H1 (cell line): ENCODE data around the gene UBQLN4. TPM values are rescaled to one million over a fixed set of nuclear protein-coding genes. Genes with fewer than 3 reads are reported as not detected.
A peak's percentile ranks its signal among the peaks of the same experiment; 100 is the strongest.

Experiments used
- CTCF ChIA-PET: fragments of 300-600 bp; sonication (Branson Sonifier 250); formaldehyde crosslinking; loops from one replicate; lab custom pipeline; 2021; ENCODE audit not compliant: partially characterized antibody; lab: Charles Lee
- POLR2A ChIA-PET: fragments of 300-600 bp; sonication (Branson Sonifier 250); formaldehyde crosslinking; loops from one replicate; lab custom pipeline; 2021; ENCODE audit warnings: inconsistent platforms; ENCODE audit not compliant: partially characterized antibody; lab: Charles Lee
- DNase-seq, 2 experiments: peaks; one replicate each; pipeline versions ENCODE4 v3.0.0 to v3.0.0-alpha.2; 2010 to 2022; ENCODE audit warnings: low spot score in 2 of 2, low read depth in 1 of 2, mixed read lengths in 1 of 2
- FAIRE-seq: peaks from 2 replicates; lab custom pipeline; 2011; peaks lifted over from hg19 to GRCh38; lab: Jason Lieb, UNC
- H2AFZ ChIP-seq: 2 replicates; pipeline ENCODE4 v1.8.1; 2012; ENCODE audit warnings: low read length, inconsistent platforms
- H2AK5ac ChIP-seq: 2 replicates; pipeline ENCODE4 v1.6.1; 2013; ENCODE audit warnings: low read depth, low read length
- H2BK120ac ChIP-seq: replicated peaks from 2 replicates; pipeline ENCODE3; 2013; ENCODE audit warnings: low read depth, low read length, inconsistent platforms
- H2BK12ac ChIP-seq: 2 replicates; pipeline ENCODE4 v1.6.1; 2013; ENCODE audit warnings: low read depth, low read length
- H2BK15ac ChIP-seq: 2 replicates; pipeline ENCODE4 v1.6.1; 2013; ENCODE audit warnings: low read length
- H2BK20ac ChIP-seq: 2 replicates; pipeline ENCODE4 v1.6.1; 2013; ENCODE audit warnings: low read length
- H2BK5ac ChIP-seq: 2 replicates; pipeline ENCODE4 v1.6.1; 2013; ENCODE audit warnings: low read depth, low read length
- H3K14ac ChIP-seq: 2 replicates; pipeline ENCODE4 v1.6.1; 2013; ENCODE audit warnings: inconsistent platforms; ENCODE audit not compliant: insufficient read length
- H3K18ac ChIP-seq: 2 replicates; pipeline ENCODE4 v1.6.1; 2013; ENCODE audit warnings: low read length; ENCODE audit errors: extremely low read depth
- H3K23ac ChIP-seq: 2 replicates; pipeline ENCODE4 v1.6.1; 2013; ENCODE audit warnings: inconsistent platforms; ENCODE audit not compliant: insufficient read length
- H3K23me2 ChIP-seq: 2 replicates; pipeline ENCODE4 v1.6.1; 2013; ENCODE audit warnings: low read depth, low read length
- H3K27ac ChIP-seq: 2 replicates; pipeline ENCODE4 v1.6.1; 2011; ENCODE audit warnings: low read depth, low read length, inconsistent platforms
- H3K27me3 ChIP-seq, 4 experiments: replicated peaks in 1 of 4; 1 replicate in 1 of 4; 2 replicates in 3 of 4; pipeline versions ENCODE4 v1.6.1 to v1.8.1; 2011 to 2013; ENCODE audit warnings: low read length in 3 of 4, mild to moderate bottlenecking in 3 of 4, inconsistent platforms in 2 of 4, mixed read lengths in 2 of 4, moderate library complexity in 1 of 4; ENCODE audit not compliant: control insufficient read depth in 3 of 4, insufficient read depth in 3 of 4; ENCODE audit errors: extremely low read depth in 1 of 4
- H3K36me3 ChIP-seq, 4 experiments: 2 replicates each; pipeline versions ENCODE4 v1.6.1 to v1.8.1; 2011 to 2013; ENCODE audit warnings: mild to moderate bottlenecking in 4 of 4, low read length in 3 of 4, moderate library complexity in 2 of 4, control low read depth in 1 of 4, inconsistent platforms in 1 of 4; ENCODE audit not compliant: insufficient read depth in 4 of 4, control insufficient read depth in 2 of 4
- H3K4ac ChIP-seq: replicated peaks from 2 replicates; pipeline ENCODE3; 2013; ENCODE audit warnings: low read length, low read depth, mixed read lengths, inconsistent platforms; ENCODE audit not compliant: insufficient read length
- H3K4me1 ChIP-seq, 4 experiments: replicated peaks in 1 of 4; 1 replicate in 1 of 4; 2 replicates in 3 of 4; pipeline versions ENCODE4 v1.6.1 to v1.8.1; 2011 to 2013; ENCODE audit warnings: low read length in 3 of 4, inconsistent platforms in 2 of 4, mixed read lengths in 1 of 4; ENCODE audit not compliant: insufficient read depth in 4 of 4, control insufficient read depth in 3 of 4
- H3K4me2 ChIP-seq, 2 experiments: 2 replicates each; pipeline versions ENCODE4 v1.6.1 to v1.8.1; 2011 to 2013; ENCODE audit warnings: low read depth in 2 of 2, low read length in 2 of 2, control low read depth in 1 of 2, inconsistent platforms in 1 of 2, mild to moderate bottlenecking in 1 of 2; ENCODE audit not compliant: insufficient read depth in 1 of 2
- H3K4me3 ChIP-seq, 4 experiments: fragments of 200-600, 300-600 bp in 1 of 4; sonication (generic), shearing (Covaris generic), sonication (Bioruptor Twin) in 1 of 4; 2 replicates each; pipeline versions ENCODE4 v1.5.1 to v1.8.1; 2011 to 2016; ENCODE audit warnings: low read length in 4 of 4, low read depth in 3 of 4, control low read depth in 2 of 4, inconsistent platforms in 2 of 4, mild to moderate bottlenecking in 2 of 4, mixed read lengths in 1 of 4, moderate library complexity in 1 of 4; ENCODE audit not compliant: insufficient read depth in 2 of 4; ENCODE audit errors: extremely low read depth in 1 of 4
- H3K56ac ChIP-seq: replicated peaks from 2 replicates; pipeline ENCODE3; 2013; ENCODE audit warnings: low read depth, mild to moderate bottlenecking, mixed read lengths, low read length, inconsistent platforms; ENCODE audit not compliant: insufficient read length
- H3K79me1 ChIP-seq: 2 replicates; pipeline ENCODE4 v1.6.1; 2013; ENCODE audit warnings: low read depth, low read length, control low read depth
- H3K79me2 ChIP-seq, 2 experiments: 2 replicates each; pipeline versions ENCODE4 v1.6.1 to v1.8.1; 2012 to 2013; ENCODE audit warnings: low read length in 2 of 2, mild to moderate bottlenecking in 2 of 2, inconsistent platforms in 1 of 2; ENCODE audit not compliant: insufficient read depth in 2 of 2, control insufficient read depth in 1 of 2
- H3K9ac ChIP-seq, 4 experiments: replicated peaks in 1 of 4; 1 replicate in 1 of 4; 2 replicates in 3 of 4; pipeline versions ENCODE4 v1.6.1 to v1.8.1; 2011 to 2013; ENCODE audit warnings: low read depth in 3 of 4, low read length in 3 of 4, control low read depth in 2 of 4, mild to moderate bottlenecking in 2 of 4, moderate library complexity in 2 of 4, inconsistent platforms in 1 of 4; ENCODE audit errors: extremely low read depth in 1 of 4
- H3K9me3 ChIP-seq, 2 experiments: 2 replicates each; pipeline versions ENCODE4 v1.6.1 to v1.8.1; 2012 to 2013; ENCODE audit warnings: mild to moderate bottlenecking in 2 of 2, moderate library complexity in 2 of 2, control low read depth in 1 of 2, inconsistent platforms in 1 of 2, low read depth in 1 of 2, low read length in 1 of 2, mixed read lengths in 1 of 2; ENCODE audit not compliant: insufficient read depth in 2 of 2
- H4K20me1 ChIP-seq, 2 experiments: replicated peaks in 1 of 2; 2 replicates each; pipeline versions ENCODE3 to v1.8.1; 2011 to 2013; ENCODE audit warnings: inconsistent platforms in 2 of 2, low read length in 2 of 2, mild to moderate bottlenecking in 1 of 2; ENCODE audit not compliant: insufficient read depth in 2 of 2, control insufficient read depth in 1 of 2
- H4K5ac ChIP-seq: 2 replicates; pipeline ENCODE4 v1.6.1; 2013; ENCODE audit warnings: low read length, low read depth, mixed read lengths, inconsistent platforms; ENCODE audit not compliant: insufficient read length
- H4K8ac ChIP-seq: 2 replicates; pipeline ENCODE4 v1.8.0; 2013; ENCODE audit warnings: mild to moderate bottlenecking, moderate library complexity, low read length, inconsistent platforms; ENCODE audit not compliant: insufficient read depth; ENCODE audit errors: extremely low read depth
- H4K91ac ChIP-seq: replicated peaks from 2 replicates; pipeline ENCODE3; 2013; ENCODE audit warnings: low read length, mixed read lengths, inconsistent platforms; ENCODE audit not compliant: insufficient read length
- ASH2L ChIP-seq: fragments of 200-600, 300-600 bp; sonication (generic); IDR thresholded peaks from one replicate; pipeline ENCODE4 v1.7.1; 2017; ENCODE audit warnings: low read length
- ATF2 ChIP-seq: IDR thresholded peaks from 2 replicates; pipeline ENCODE4 v1.6.1; 2012; ENCODE audit warnings: low read length, inconsistent platforms
- EP300 ChIP-seq, 2 experiments: IDR thresholded peaks; 1 replicate in 1 of 2; 2 replicates in 1 of 2; pipeline ENCODE4 v1.6.1; 2011 to 2012; ENCODE audit warnings: low read depth in 2 of 2, low read length in 2 of 2, mild to moderate bottlenecking in 2 of 2, borderline replicate concordance in 1 of 2, inconsistent platforms in 1 of 2, moderate library complexity in 1 of 2
- SUZ12 ChIP-seq: fragments of 200-600 bp; sonication (generic); IDR thresholded peaks from 2 replicates; pipeline ENCODE4 v1.6.1; 2012; ENCODE audit warnings: mild to moderate bottlenecking, inconsistent platforms, low read length, moderate library complexity, mixed read lengths
- YY1 ChIP-seq: IDR thresholded peaks from 2 replicates; pipeline ENCODE4 v1.6.1; 2011; ENCODE audit warnings: low read depth, mild to moderate bottlenecking, low read length
- WGBS, 2 experiments: shearing (Covaris generic) in 1 of 2; methylation state at CpG; one replicate each; pipeline versions ENCODE4 v1.1.6 to v1.1.7; 2013 to 2015; ENCODE audit warnings: low lambda C conversion rate in 2 of 2, mixed read lengths in 2 of 2, inconsistent platforms in 1 of 2, low coverage in 1 of 2, missing lambda C conversion rate in 1 of 2; ENCODE audit not compliant: insufficient replicate concordance in 2 of 2, insufficient coverage in 1 of 2, insufficient read length in 1 of 2; ENCODE audit errors: extremely low coverage in 1 of 2, missing lambda C conversion rate in 1 of 2; 5-methylcytosine and 5-hydroxymethylcytosine counted together
- polyA plus RNA-seq, 7 experiments: library from polyadenylated mRNA; depleted of rRNA in 3 of 7; stranded (reverse) in 5 of 7; unstranded in 2 of 7; fragments of >200 nt in 5 of 7; fragments of 200-250 nt in 2 of 7; gene quantifications; 1 replicate in 5 of 7; 2 replicates in 1 of 7; 4 replicates in 1 of 7; pipeline versions ENCODE4 v1.2.1 to v1.2.3, GENCODE V29; 2011 to 2013; ENCODE audit warnings: missing spikeins in 2 of 7, mixed read lengths in 2 of 7
- total RNA-seq: library from RNA; stranded (reverse); fragmentation: NEBNext Ultra II Directional; extraction: Animal tissue kit (Norgen Biotek cat#: 25700); gene quantifications from 2 replicates; pipeline ENCODE4 v1.2.1, GENCODE V29; 2021
- TF ChIP-seq, protein P1 (sequence below), 3 experiments: IDR thresholded peaks; 1 replicate in 2 of 3; 2 replicates in 1 of 3; pipeline versions ENCODE4 v1.5.1 to v1.6.1; 2011; ENCODE audit warnings: low read length in 3 of 3, mild to moderate bottlenecking in 3 of 3, inconsistent platforms in 2 of 3, low read depth in 1 of 3, moderate library complexity in 1 of 3; ENCODE audit not compliant: insufficient read depth in 1 of 3; ENCODE audit errors: control extremely low read depth in 1 of 3

UBQLN4 gene
- total and polyA plus RNA-seq, 2 of the 8 experiments (the other 6 are each of a cell fraction or from before 2014, with no cell fraction given) = 37.7 to 52.0 TPM

GRCh38 chr1:156096640-156097391, 43.2 kb upstream of the UBQLN4 start:
- no peak overlapping the region for H3K4ac ChIP-seq
- POLR2A ChIA-PET = interaction anchor here (0.6 to 29.6 kb wide), 11 partner anchors 8 to 186 kb away, joined by 3 to 763 read pairs (median 4); partner anchors contain the start of genes LMNA, MEX3A, PMF1 and SMG5
- no peak overlapping the region for H2AFZ ChIP-seq
- 49% methylated on average over 12 of the region's 14 CpGs; no CpG with 5 or more reads in 1 of the 2 experiments for WGBS, 2 experiments
- FAIRE-seq (no peak), DNase-seq (peak in 1 of 2 experiments; percentile 95)
- peaks cover 0 to 10% (median 3%) of the 10 kb centered on the region in 4 experiments; a peak in 3 of 7 replicates for H3K4me1 ChIP-seq
- peaks cover 2 to 11% of the 10 kb centered on the region in 2 experiments for H4K20me1 ChIP-seq
- no peak overlapping the region for H3K23ac ChIP-seq
- no peak overlapping the region for H3K27ac ChIP-seq
- H3K23me2 ChIP-seq = no peaks in the 10 kb centered on the region
- H3K9me3 ChIP-seq = no peaks in the 10 kb centered on the region
- no peak overlapping the region for H3K14ac ChIP-seq
- H2AK5ac ChIP-seq = 0 out of 2 replicates have a peak overlapping the region, but pooled peaks have one; percentile 1
- no peak overlapping the region; the same call in 1 of the 2 replicates for H2BK15ac ChIP-seq
- H4K91ac ChIP-seq = no peak overlapping the region
- H3K56ac ChIP-seq = no peak overlapping the region
- no peaks in the 10 kb centered on the region for H3K79me1 ChIP-seq
- CTCF ChIA-PET = interaction anchor here (0.6 to 29.5 kb wide), 39 partner anchors 8 to 1111 kb away, joined by 3 to 1994 read pairs (median 4); partner anchors contain the start of genes LMNA, MEX3A, PAQR6 and SEMA4A
- no peak overlapping the region for H3K4me2 ChIP-seq
- H2BK120ac ChIP-seq = no peak overlapping the region
- H3K36me3 ChIP-seq = no peaks in the 10 kb centered on the region; a peak in 1 of 8 replicates
- no peak overlapping the region for H3K4me3 ChIP-seq
- no peak overlapping the region for H3K18ac ChIP-seq
- H2BK20ac ChIP-seq = 0 out of 2 replicates have a peak overlapping the region, but pooled peaks have one; percentile 34
- no peak overlapping the region for H3K9ac ChIP-seq
- no peaks in the 10 kb centered on the region; a peak in 1 of 7 replicates for H3K27me3 ChIP-seq
- no peak overlapping the region for H4K5ac ChIP-seq
- 0 out of 2 replicates have a peak overlapping the region, but pooled peaks have one; percentile 10 for H2BK12ac ChIP-seq
- H2BK5ac ChIP-seq = no peak overlapping the region
- 0 out of 4 replicates have a peak, but pooled peaks cover 0 to 3% of the 10 kb centered on the region in 2 experiments for H3K79me2 ChIP-seq
- no peak overlapping the region for H4K8ac ChIP-seq
- TF ChIP-seq EP300 (IDR thresholded peaks at IDR 0.05; ENCODE audit: borderline replicate concordance in 1 of 2, low read depth in 2 of 2, low read length in 2 of 2) = no peak
- no peak for TF ChIP-seq ATF2
- TF ChIP-seq ASH2L = no peak
- TF ChIP-seq, protein P1, sequence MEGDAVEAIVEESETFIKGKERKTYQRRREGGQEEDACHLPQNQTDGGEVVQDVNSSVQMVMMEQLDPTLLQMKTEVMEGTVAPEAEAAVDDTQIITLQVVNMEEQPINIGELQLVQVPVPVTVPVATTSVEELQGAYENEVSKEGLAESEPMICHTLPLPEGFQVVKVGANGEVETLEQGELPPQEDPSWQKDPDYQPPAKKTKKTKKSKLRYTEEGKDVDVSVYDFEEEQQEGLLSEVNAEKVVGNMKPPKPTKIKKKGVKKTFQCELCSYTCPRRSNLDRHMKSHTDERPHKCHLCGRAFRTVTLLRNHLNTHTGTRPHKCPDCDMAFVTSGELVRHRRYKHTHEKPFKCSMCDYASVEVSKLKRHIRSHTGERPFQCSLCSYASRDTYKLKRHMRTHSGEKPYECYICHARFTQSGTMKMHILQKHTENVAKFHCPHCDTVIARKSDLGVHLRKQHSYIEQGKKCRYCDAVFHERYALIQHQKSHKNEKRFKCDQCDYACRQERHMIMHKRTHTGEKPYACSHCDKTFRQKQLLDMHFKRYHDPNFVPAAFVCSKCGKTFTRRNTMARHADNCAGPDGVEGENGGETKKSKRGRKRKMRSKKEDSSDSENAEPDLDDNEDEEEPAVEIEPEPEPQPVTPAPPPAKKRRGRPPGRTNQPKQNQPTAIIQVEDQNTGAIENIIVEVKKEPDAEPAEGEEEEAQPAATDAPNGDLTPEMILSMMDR (IDR thresholded peaks at IDR 0.05; ENCODE audit: control extremely low read depth in 1 of 3, insufficient read depth in 1 of 3, low read depth in 1 of 3, low read length in 3 of 3) = peak; percentile 94 to 100 (median 97)
- no peak for TF ChIP-seq SUZ12
- no peak for TF ChIP-seq YY1
